HCT116 (cell line): Measurements from ENCODE around the gene BOD1L1.

Source experiments
- ATF3 ChIP-seq: IDR thresholded peaks from 2 replicates; pipeline ENCODE4 v1.6.1; 2012
- EZH2 ChIP-seq: fragments of 200-600 bp; sonication (generic); IDR thresholded peaks from 2 replicates; pipeline ENCODE4 v1.6.1; 2017; ENCODE audit warnings: antibody characterized with exemption, mixed run types
- POLR2A ChIP-seq: IDR thresholded peaks from 2 replicates; pipeline ENCODE4 v1.7.0; 2011; ENCODE audit warnings: borderline replicate concordance; ENCODE audit not compliant: insufficient read depth, insufficient read length; ENCODE audit errors: extremely low read depth
- POLR2AphosphoS5 ChIP-seq: IDR thresholded peaks from 2 replicates; pipeline ENCODE4 v1.6.1; 2011; ENCODE audit warnings: mild to moderate bottlenecking, low read depth, low read length, moderate library complexity
- RAD21 ChIP-seq: IDR thresholded peaks from 2 replicates; pipeline ENCODE4 v1.6.1; 2012; ENCODE audit warnings: low read depth, mild to moderate bottlenecking
- REST ChIP-seq: IDR thresholded peaks from 2 replicates; pipeline ENCODE4 v1.6.1; 2012; ENCODE audit warnings: low read depth
- TCF7L2 ChIP-seq: IDR thresholded peaks from 2 replicates; pipeline ENCODE4 v1.7.0; 2011; ENCODE audit warnings: borderline replicate concordance, inconsistent platforms; ENCODE audit not compliant: insufficient read depth, insufficient read length; ENCODE audit errors: extremely low read depth
- YY1 ChIP-seq: IDR thresholded peaks from 2 replicates; pipeline ENCODE4 v1.6.1; 2011; ENCODE audit warnings: low read length, low read depth, moderate library complexity, mild to moderate bottlenecking; ENCODE audit not compliant: insufficient replicate concordance; ENCODE audit errors: extremely low read depth
- TF ChIP-seq, protein P1 (sequence below), 3 experiments: fragments of 200-600 bp in 1 of 3; sonication (generic) in 1 of 3; IDR thresholded peaks in 2 of 3; conservative IDR thresholded peaks in 1 of 3; 2 replicates each; pipeline ENCODE4 v1.5.1; 2012 to 2017; ENCODE audit warnings: low read depth in 2 of 3, low read length in 2 of 3, antibody characterized with exemption in 1 of 3, borderline replicate concordance in 1 of 3, control low read depth in 1 of 3, mild to moderate bottlenecking in 1 of 3, mixed read lengths in 1 of 3, mixed run types in 1 of 3, moderate library complexity in 1 of 3; ENCODE audit not compliant: insufficient read depth in 1 of 3

- TF ChIP-seq YY1 (no peak), EZH2 (no peak), POLR2A (no peak), POLR2AphosphoS5 (no peak), RAD21 (no peak), ATF3 (no peak), TCF7L2 (no peak), REST (no peak)
- TF ChIP-seq, protein P1, sequence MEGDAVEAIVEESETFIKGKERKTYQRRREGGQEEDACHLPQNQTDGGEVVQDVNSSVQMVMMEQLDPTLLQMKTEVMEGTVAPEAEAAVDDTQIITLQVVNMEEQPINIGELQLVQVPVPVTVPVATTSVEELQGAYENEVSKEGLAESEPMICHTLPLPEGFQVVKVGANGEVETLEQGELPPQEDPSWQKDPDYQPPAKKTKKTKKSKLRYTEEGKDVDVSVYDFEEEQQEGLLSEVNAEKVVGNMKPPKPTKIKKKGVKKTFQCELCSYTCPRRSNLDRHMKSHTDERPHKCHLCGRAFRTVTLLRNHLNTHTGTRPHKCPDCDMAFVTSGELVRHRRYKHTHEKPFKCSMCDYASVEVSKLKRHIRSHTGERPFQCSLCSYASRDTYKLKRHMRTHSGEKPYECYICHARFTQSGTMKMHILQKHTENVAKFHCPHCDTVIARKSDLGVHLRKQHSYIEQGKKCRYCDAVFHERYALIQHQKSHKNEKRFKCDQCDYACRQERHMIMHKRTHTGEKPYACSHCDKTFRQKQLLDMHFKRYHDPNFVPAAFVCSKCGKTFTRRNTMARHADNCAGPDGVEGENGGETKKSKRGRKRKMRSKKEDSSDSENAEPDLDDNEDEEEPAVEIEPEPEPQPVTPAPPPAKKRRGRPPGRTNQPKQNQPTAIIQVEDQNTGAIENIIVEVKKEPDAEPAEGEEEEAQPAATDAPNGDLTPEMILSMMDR (IDR thresholded peaks at IDR 0.05 in 2 of 3, conservative IDR thresholded peaks at IDR 0.05 in 1 of 3; ENCODE audit: borderline replicate concordance in 1 of 3, insufficient read depth in 1 of 3, low read depth in 2 of 3, low read length in 2 of 3) = no peak
Measured at GRCh38 chr4:13522282-13523104, 105.0 kb downstream of the BOD1L1 start.
